Chondrocyte (in vitro differentiated cells): ENCODE results near the gene DAZ3. TPM values are rescaled to one million over a fixed set of nuclear protein-coding genes. Genes with fewer than 3 reads are reported as not detected.
"Not testable (repeated sequence)": the region's sequence is repeated elsewhere in the genome, so short reads cannot be mapped to it uniquely, and the experiment has no call there.

ENCODE experiments used
- DNase-seq: peaks from one replicate; pipeline ENCODE4 v3.0.0; 2021; ENCODE audit warnings: mixed read lengths, low spot score
- H3K27ac Mint-ChIP-seq: one replicate; pipeline ENCODE4 v1.8.0; 2021; ENCODE audit warnings: mild to moderate bottlenecking, moderate library complexity, mixed read lengths; ENCODE audit not compliant: unreplicated experiment
- H3K27me3 Mint-ChIP-seq: 2 replicates; pipeline ENCODE4 v1.8.0; 2021; ENCODE audit warnings: low read depth, mixed read lengths
- H3K36me3 Mint-ChIP-seq: 2 replicates; pipeline ENCODE4 v1.8.0; 2021; ENCODE audit warnings: low read depth, mixed read lengths
- H3K4me1 Mint-ChIP-seq: 2 replicates; pipeline ENCODE4 v1.8.0; 2021; ENCODE audit warnings: low read depth, mild to moderate bottlenecking, mixed read lengths
- H3K4me3 Mint-ChIP-seq: one replicate; pipeline ENCODE4 v1.8.0; 2021; ENCODE audit warnings: mild to moderate bottlenecking, moderate library complexity, mixed read lengths; ENCODE audit not compliant: unreplicated experiment
- H3K9me3 Mint-ChIP-seq: 2 replicates; pipeline ENCODE4 v1.8.0; 2021; ENCODE audit warnings: low read depth, mixed read lengths
- long read RNA-seq: library from polyadenylated mRNA; stranded (forward); transcript quantifications from one replicate; pipeline ENCODE4 v2.0.0, GENCODE V29; 2021
- total RNA-seq: library from RNA; stranded (reverse); gene quantifications from 3 replicates; pipeline ENCODE4 v1.2.1, GENCODE V29; 2021

Gene DAZ3
- not detected in 3 replicates for total RNA-seq
- long read RNA-seq = 0 reads

- not testable (repeated sequence) for H3K27me3 Mint-ChIP-seq, DNase-seq, H3K4me1 Mint-ChIP-seq, H3K9me3 Mint-ChIP-seq, H3K27ac Mint-ChIP-seq, H3K4me3 Mint-ChIP-seq, H3K36me3 Mint-ChIP-seq
Measured at GRCh38 chrY:24813293-24813692, at the start of gene DAZ3. Gene DAZ3 (minus strand): TSS chrY:24813393. CDS start chrY:24813185, 208 bp downstream.

- not testable (repeated sequence) for H3K36me3 Mint-ChIP-seq, H3K27me3 Mint-ChIP-seq, H3K27ac Mint-ChIP-seq, H3K4me1 Mint-ChIP-seq, H3K9me3 Mint-ChIP-seq, H3K4me3 Mint-ChIP-seq, DNase-seq
Measured at GRCh38 chrY:24833619-24834018, 20.4 kb upstream of the DAZ3 start, which contains the start of gene DAZ4. Gene DAZ4 (plus strand): TSS chrY:24833919. CDS start chrY:24834127, 208 bp downstream.

- not testable (repeated sequence) for H3K36me3 Mint-ChIP-seq, H3K4me3 Mint-ChIP-seq, H3K9me3 Mint-ChIP-seq, H3K27ac Mint-ChIP-seq, H3K27me3 Mint-ChIP-seq, DNase-seq, H3K4me1 Mint-ChIP-seq
Measured at GRCh38 chrY:24825069-24825468, 11.9 kb upstream of the DAZ3 start.

- H3K4me1 Mint-ChIP-seq, H3K27ac Mint-ChIP-seq, DNase-seq, H3K36me3 Mint-ChIP-seq, H3K9me3 Mint-ChIP-seq, H3K4me3 Mint-ChIP-seq, H3K27me3 Mint-ChIP-seq: not testable (repeated sequence)
Measured at GRCh38 chrY:24824184-24824879, 11.1 kb upstream of the DAZ3 start.

GRCh38 chrY:24821836-24822235 lies 8.6 kb upstream of the DAZ3 start:
- DNase-seq, H3K27ac Mint-ChIP-seq, H3K4me3 Mint-ChIP-seq, H3K9me3 Mint-ChIP-seq, H3K4me1 Mint-ChIP-seq, H3K36me3 Mint-ChIP-seq, H3K27me3 Mint-ChIP-seq: not testable (repeated sequence)

Other genes starting within 250 kb of the DAZ3 start
- gene BPY2B, start 195.4 kb downstream of the DAZ3 start, total RNA-seq = not detected in 3 replicates
- gene DAZ4, start 20.5 kb upstream of the DAZ3 start, total RNA-seq = not detected in 3 replicates
- not detected in 3 replicates for gene BPY2C, start 238.7 kb upstream of the DAZ3 start, total RNA-seq